Peyer's patch (tissue), 4 donors: Measurements from ENCODE around the gene SUMF2.
"Not testable (repeated sequence)": the region's sequence is repeated elsewhere in the genome, so short reads cannot be mapped to it uniquely, and the experiment has no call there.

Experiments
- POLR2A ChIP-seq, 2 donors: fragments of 450-650 bp; IDR thresholded peaks; one replicate each; pipeline ENCODE4 v1.5.1; 2017; ENCODE audit warnings: antibody characterized with exemption in 2 of 2, mild to moderate bottlenecking in 2 of 2, moderate library complexity in 2 of 2
- TF ChIP-seq, protein P1 (sequence below), 6 experiments: fragments of 450-650 bp in 4 of 6; fragments of 200-600 bp in 2 of 6; sonication (generic) in 1 of 6; IDR thresholded peaks; one replicate each; pipeline ENCODE4 v1.5.1; 2017 to 2019; ENCODE audit warnings: antibody characterized with exemption in 6 of 6, mild to moderate bottlenecking in 3 of 6, moderate library complexity in 1 of 6

DNA sequence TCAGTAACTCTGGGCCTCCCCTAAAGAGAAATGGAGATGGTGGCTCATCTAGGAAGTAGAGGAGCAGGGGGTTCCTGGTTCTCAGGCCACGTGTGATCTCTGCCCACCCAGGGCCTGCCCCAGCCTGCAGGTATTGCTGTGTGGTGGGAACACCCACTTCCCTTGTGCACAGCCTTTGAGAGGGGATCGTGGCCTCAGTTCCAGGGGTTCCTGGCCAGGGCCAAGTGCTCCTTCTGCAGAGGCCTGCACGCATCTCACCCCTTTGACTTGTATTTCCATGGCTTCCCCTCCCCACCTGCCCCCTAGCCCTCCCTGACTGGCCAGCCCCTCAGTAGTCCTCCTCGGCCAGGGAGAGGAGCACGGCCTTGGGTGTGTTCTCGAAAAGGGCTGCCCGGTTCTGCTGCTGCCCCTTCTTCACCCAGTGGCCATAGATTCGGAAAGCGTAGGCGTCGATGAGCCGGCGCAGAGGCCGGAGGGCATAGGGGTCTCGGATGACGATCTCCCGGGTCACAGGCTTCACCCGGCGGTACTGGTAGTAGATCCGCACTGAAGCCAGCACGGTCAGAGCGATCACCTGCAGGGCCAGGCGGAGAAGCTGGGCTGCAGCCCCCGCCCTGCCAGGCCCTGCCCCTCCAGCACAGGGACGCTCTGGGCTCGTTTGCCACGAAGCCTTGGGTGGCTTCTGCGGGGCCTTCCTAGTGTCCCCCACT is 16.8 kb downstream of the SUMF2 start:
- TF ChIP-seq, protein P1, sequence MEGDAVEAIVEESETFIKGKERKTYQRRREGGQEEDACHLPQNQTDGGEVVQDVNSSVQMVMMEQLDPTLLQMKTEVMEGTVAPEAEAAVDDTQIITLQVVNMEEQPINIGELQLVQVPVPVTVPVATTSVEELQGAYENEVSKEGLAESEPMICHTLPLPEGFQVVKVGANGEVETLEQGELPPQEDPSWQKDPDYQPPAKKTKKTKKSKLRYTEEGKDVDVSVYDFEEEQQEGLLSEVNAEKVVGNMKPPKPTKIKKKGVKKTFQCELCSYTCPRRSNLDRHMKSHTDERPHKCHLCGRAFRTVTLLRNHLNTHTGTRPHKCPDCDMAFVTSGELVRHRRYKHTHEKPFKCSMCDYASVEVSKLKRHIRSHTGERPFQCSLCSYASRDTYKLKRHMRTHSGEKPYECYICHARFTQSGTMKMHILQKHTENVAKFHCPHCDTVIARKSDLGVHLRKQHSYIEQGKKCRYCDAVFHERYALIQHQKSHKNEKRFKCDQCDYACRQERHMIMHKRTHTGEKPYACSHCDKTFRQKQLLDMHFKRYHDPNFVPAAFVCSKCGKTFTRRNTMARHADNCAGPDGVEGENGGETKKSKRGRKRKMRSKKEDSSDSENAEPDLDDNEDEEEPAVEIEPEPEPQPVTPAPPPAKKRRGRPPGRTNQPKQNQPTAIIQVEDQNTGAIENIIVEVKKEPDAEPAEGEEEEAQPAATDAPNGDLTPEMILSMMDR (IDR thresholded peaks at IDR 0.05), result not testable (repeated sequence)
- TF ChIP-seq POLR2A (IDR thresholded peaks at IDR 0.05), result not testable (repeated sequence)
